GM12891 (cell line): ENCODE results near the gene PLD1.

Experiments
- POLR2A ChIP-seq: IDR thresholded peaks from 2 replicates; pipeline ENCODE4 v1.6.1; 2011; ENCODE audit warnings: low read depth, low read length, control low read depth
- POLR2AphosphoS5 ChIP-seq: IDR thresholded peaks from 2 replicates; pipeline ENCODE4 v1.6.1; 2011; ENCODE audit warnings: low read depth, low read length, control low read depth

DNA sequence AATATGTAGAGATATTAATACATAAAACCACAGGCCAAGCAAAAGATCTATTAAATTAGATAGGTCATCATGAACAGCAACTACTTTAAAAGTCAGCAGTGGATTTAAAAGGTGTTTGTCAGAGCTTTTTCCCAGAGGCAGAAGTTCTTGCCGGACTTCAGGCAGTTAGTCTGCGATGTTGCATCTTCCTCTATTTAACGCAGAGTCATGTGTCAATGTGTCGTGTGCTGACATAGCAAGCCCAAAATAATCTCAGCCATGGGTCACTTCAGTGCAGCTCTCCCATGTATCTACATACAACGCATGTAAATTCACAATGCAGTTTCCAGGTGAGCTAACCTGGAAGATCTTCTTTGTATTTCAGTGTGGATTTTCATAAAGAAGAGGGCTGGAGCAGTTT lies 24.8 kb upstream of the PLD1 start:
- TF ChIP-seq POLR2AphosphoS5 (no peak), POLR2A (no peak)
